Nephron progenitor cell (in vitro differentiated cells): ENCODE results near the gene FOXS1.

Experiments
- DNase-seq: peaks from one replicate; pipeline ENCODE4 v3.0.0; 2021
- H3K27ac Mint-ChIP-seq: 2 replicates; pipeline ENCODE4 v1.8.0; 2021; ENCODE audit warnings: mild to moderate bottlenecking, moderate library complexity, mixed read lengths
- H3K27me3 Mint-ChIP-seq: 2 replicates; pipeline ENCODE4 v1.8.0; 2021; ENCODE audit warnings: mild to moderate bottlenecking, low read depth, mixed read lengths; ENCODE audit not compliant: poor library complexity
- H3K36me3 Mint-ChIP-seq: 2 replicates; pipeline ENCODE4 v1.8.0; 2021; ENCODE audit warnings: low read depth, mixed read lengths
- H3K4me1 Mint-ChIP-seq: 2 replicates; pipeline ENCODE4 v1.8.0; 2021; ENCODE audit warnings: mixed read lengths
- H3K4me3 Mint-ChIP-seq: 2 replicates; pipeline ENCODE4 v1.8.0; 2021; ENCODE audit warnings: mild to moderate bottlenecking, moderate library complexity, mixed read lengths
- H3K9me3 Mint-ChIP-seq: 2 replicates; pipeline ENCODE4 v1.8.0; 2021; ENCODE audit warnings: mild to moderate bottlenecking, moderate library complexity, mixed read lengths
- CTCF ChIP-seq: fragments of 200-600 bp; sonication (generic); IDR thresholded peaks from 2 replicates; pipeline ENCODE4 v1.5.0; 2021; ENCODE audit warnings: antibody characterized with exemption

FOXS1 gene

DNA sequence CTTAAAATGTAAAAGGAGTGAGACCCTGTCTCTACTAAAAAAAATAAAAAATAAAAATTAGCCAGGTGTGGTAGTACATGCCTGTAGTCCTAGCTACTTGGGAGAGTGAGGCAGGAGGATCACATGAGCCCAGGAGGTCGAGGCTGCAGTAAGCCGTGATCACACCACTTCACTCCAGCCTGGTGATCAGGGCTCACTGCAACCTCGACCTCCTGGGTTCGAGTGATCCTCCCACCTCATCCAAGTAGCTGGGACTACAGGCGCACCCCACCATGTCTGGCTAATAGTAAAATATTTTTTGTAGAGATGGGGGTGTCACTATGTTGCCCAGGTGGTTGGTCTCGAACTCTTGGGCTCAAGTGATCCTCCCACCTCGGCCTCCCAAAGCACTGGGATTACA, 8.1 kb upstream of the FOXS1 start:
- no peak overlapping the region for H3K27ac Mint-ChIP-seq
- peaks cover 7% of the 10 kb centered on the region for H3K4me1 Mint-ChIP-seq
- no peak for TF ChIP-seq CTCF
- peaks cover 28% of the 10 kb centered on the region for H3K27me3 Mint-ChIP-seq
- no peak overlapping the region for H3K4me3 Mint-ChIP-seq
- H3K9me3 Mint-ChIP-seq, result no peaks in the 10 kb centered on the region
- no peak for DNase-seq
- no peaks in the 10 kb centered on the region for H3K36me3 Mint-ChIP-seq

DNA sequence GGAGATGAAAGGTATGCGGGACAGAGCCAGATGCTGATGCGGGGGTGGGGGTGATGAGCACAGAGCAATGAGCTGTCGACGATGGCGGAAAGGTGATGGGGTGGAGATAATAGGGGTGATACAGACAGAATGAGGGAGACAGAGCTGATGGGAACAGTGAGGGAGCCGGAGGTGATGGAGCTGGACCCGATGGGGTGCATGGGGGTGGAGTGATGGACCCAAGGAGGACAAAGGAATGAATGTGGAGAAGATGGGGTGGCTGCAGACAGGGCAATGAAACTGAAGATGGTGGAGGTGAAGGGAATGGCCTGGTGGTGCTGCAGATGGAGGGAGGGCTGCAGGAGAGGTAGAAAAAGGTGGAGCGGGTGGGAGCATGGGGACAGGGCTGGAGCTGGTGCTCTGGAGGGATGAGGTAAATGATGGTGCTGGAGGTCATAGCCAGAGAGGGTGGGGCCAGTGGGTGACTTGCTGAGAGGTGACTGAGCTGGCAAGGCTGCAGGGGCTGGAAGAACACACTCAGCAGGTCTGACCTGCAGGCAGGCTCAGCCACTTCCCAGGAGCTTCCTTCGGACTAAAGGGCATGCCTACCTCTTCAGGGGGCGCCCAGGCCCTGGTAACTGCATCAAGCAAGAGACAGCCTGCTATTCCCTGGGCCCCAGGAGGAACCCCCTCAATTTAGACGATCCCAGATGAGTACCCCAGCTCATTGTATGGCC, 6.0 kb upstream of the FOXS1 start:
- TF ChIP-seq CTCF, result no peak
- no peaks in the 10 kb centered on the region for H3K36me3 Mint-ChIP-seq
- no peaks in the 10 kb centered on the region for H3K9me3 Mint-ChIP-seq
- H3K27me3 Mint-ChIP-seq, result peaks cover 29% of the 10 kb centered on the region
- no peak overlapping the region for H3K4me3 Mint-ChIP-seq
- DNase-seq, result no peak
- H3K4me1 Mint-ChIP-seq, result peaks cover 7% of the 10 kb centered on the region
- no peak overlapping the region for H3K27ac Mint-ChIP-seq

- Mint-ChIP-seq H3K4me3 (no peak overlapping the region), H3K9me3 (no peaks in the 10 kb centered on the region), H3K36me3 (no peaks in the 10 kb centered on the region), H3K27me3 (peaks cover 29% of the 10 kb centered on the region), H3K4me1 (peaks cover 9% of the 10 kb centered on the region), H3K27ac (no peak overlapping the region)
- no peak for TF ChIP-seq CTCF
- DNase-seq, result no peak
These were observed 4.0 kb upstream of the FOXS1 start for GRCh38 chr20:31849306-31849930.

DNA sequence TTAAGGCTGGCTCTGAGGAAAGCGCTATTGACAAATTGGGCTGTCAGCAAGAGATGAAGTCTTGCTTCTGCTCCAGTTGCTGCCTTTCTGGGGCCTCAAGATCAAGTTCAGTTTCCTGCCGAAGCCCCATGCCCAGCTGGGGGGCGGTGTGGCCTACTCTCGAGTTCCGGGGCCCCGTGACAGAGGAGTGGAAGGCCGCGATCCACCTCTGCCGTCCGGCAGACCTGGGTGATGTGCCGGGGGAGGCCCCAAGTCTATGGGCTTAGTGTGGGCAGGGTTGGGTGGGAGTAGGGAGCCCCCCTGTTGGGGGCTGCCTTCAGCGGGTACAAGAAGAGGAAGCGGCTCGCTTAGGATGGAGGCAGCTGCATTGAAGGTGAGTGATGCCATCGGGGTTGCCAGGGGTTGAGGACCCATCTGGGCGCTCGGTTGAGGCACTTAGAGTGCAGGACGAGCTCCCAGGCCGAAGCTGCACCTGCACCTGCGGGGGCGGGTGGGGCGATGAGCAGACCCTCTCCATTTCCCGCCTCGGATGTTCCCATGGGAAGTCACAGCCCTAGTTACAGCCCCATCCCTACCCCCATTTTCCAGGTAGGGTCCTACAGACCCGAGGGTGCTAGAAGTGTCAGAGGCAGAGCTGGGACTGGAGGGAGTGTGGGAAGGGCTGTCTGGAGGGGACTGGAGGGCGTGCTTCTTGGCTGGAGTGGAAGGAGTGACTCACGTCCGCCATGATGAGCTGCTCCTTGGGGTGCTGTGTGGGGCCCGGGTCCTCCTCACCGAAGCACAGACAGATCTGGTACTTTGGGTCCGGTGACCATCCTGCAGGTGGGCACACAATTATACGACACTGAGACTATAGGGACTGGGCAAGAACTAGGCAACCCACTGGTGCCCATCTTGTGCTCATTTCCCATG, 2.9 kb upstream of the FOXS1 start:
- H3K27me3 Mint-ChIP-seq, result peaks cover 29% of the 10 kb centered on the region
- no peak for DNase-seq
- no peak overlapping the region for H3K4me3 Mint-ChIP-seq
- no peaks in the 10 kb centered on the region for H3K36me3 Mint-ChIP-seq
- no peak overlapping the region for H3K27ac Mint-ChIP-seq
- TF ChIP-seq CTCF, result no peak
- no peaks in the 10 kb centered on the region for H3K9me3 Mint-ChIP-seq
- H3K4me1 Mint-ChIP-seq, result peaks cover 20% of the 10 kb centered on the region

GRCh38 chr20:31846793-31847138, 1.4 kb upstream of the FOXS1 start:
- Mint-ChIP-seq H3K36me3 (no peaks in the 10 kb centered on the region), H3K9me3 (no peaks in the 10 kb centered on the region), H3K4me1 (peaks cover 36% of the 10 kb centered on the region), H3K27ac (no peak overlapping the region), H3K27me3 (peaks cover 18% of the 10 kb centered on the region), H3K4me3 (no peak overlapping the region)
- DNase-seq, result no peak
- TF ChIP-seq CTCF, result no peak
